Endothelial cell of umbilical vein (primary cell): ENCODE measurements around the gene ODF4. TPM values are rescaled to one million over a fixed set of nuclear protein-coding genes. Genes with fewer than 3 reads are reported as not detected.

Experiments
- BruUV-seq: library from RNA; stranded (reverse); fragments of 400-500 nt; replicated peaks from 2 replicates; lab custom pipeline; 2021; lab: Mats Ljungman, UMichigan
- CTCF ChIA-PET: fragments of 300-600, 350-600 bp; sonication (Branson Sonifier 250); formaldehyde crosslinking; loops from one replicate; lab custom pipeline; 2021; ENCODE audit warnings: antibody characterized with exemption, inconsistent platforms; lab: Charles Lee
- POLR2A ChIA-PET: fragments of 300-600, 350-600 bp; sonication (Branson Sonifier 250); formaldehyde crosslinking; loops from one replicate; lab custom pipeline; 2021; ENCODE audit warnings: antibody characterized with exemption, inconsistent platforms; lab: Charles Lee
- DNase-seq: peaks from one replicate; pipeline ENCODE4 v3.0.0-alpha.2; 2011; ENCODE audit warnings: low read depth, low spot score
- FAIRE-seq: peaks from 2 replicates; lab custom pipeline; 2011; peaks lifted over from hg19 to GRCh38; lab: Jason Lieb, UNC
- H2AFZ ChIP-seq: 2 replicates; pipeline ENCODE4 v1.6.0; 2012; ENCODE audit warnings: low read depth, low read length, control low read depth, inconsistent platforms
- H3K27ac ChIP-seq: 2 replicates; pipeline ENCODE4 v1.5.1; 2011; ENCODE audit warnings: low read depth, mild to moderate bottlenecking, control low read depth, low read length, moderate library complexity; ENCODE audit not compliant: insufficient read depth
- H3K27me3 ChIP-seq, 2 experiments: 2 replicates each; pipeline versions ENCODE4 v1.6.0 to v1.6.1; 2011; ENCODE audit warnings: low read length in 2 of 2, mixed read lengths in 1 of 2; ENCODE audit not compliant: control insufficient read depth in 2 of 2, insufficient read depth in 2 of 2
- H3K36me3 ChIP-seq, 2 experiments: 2 replicates in 1 of 2; 3 replicates in 1 of 2; pipeline ENCODE4 v1.5.1; 2011; ENCODE audit warnings: low read length in 2 of 2, mild to moderate bottlenecking in 1 of 2, moderate library complexity in 1 of 2; ENCODE audit not compliant: control insufficient read depth in 2 of 2, insufficient read depth in 2 of 2; ENCODE audit errors: extremely low read depth in 1 of 2
- H3K4me1 ChIP-seq: 3 replicates; pipeline ENCODE4 v1.5.1; 2011; ENCODE audit warnings: mild to moderate bottlenecking, low read length; ENCODE audit not compliant: control insufficient read depth, insufficient read depth; ENCODE audit errors: extremely low read depth
- H3K4me2 ChIP-seq: 2 replicates; pipeline ENCODE4 v1.6.1; 2011; ENCODE audit warnings: low read length, control low read depth, mixed read lengths; ENCODE audit not compliant: insufficient read depth
- H3K4me3 ChIP-seq, 3 experiments: fragments of 200-600 bp in 1 of 3; sonication (generic), shearing (Covaris generic) in 1 of 3; replicated peaks in 1 of 3; 2 replicates each; pipeline ENCODE4 v1.5.1; 2011 to 2016; ENCODE audit warnings: control low read depth in 3 of 3, low read length in 3 of 3, mild to moderate bottlenecking in 2 of 3, inconsistent platforms in 1 of 3, low read depth in 1 of 3, moderate library complexity in 1 of 3; ENCODE audit not compliant: insufficient read depth in 1 of 3
- H3K79me2 ChIP-seq: 2 replicates; pipeline ENCODE4 v1.6.0; 2012; ENCODE audit warnings: low read length, inconsistent platforms; ENCODE audit not compliant: control insufficient read depth, insufficient read depth
- H3K9ac ChIP-seq: replicated peaks from 2 replicates; pipeline ENCODE3; 2011; ENCODE audit warnings: low read length, control low read depth; ENCODE audit not compliant: insufficient read depth; ENCODE audit errors: extremely low read depth
- H3K9me1 ChIP-seq: replicated peaks from 3 replicates; pipeline ENCODE4 v1.6.0; 2011; ENCODE audit warnings: mild to moderate bottlenecking, low read length; ENCODE audit not compliant: control insufficient read depth, insufficient read depth; ENCODE audit errors: extremely low read depth
- H3K9me3 ChIP-seq: replicated peaks from 2 replicates; pipeline ENCODE4 v1.5.1; 2012; ENCODE audit warnings: low read length, inconsistent platforms; ENCODE audit not compliant: control insufficient read depth, insufficient read depth
- H4K20me1 ChIP-seq: replicated peaks from 2 replicates; pipeline ENCODE3; 2011; ENCODE audit warnings: mild to moderate bottlenecking, low read length; ENCODE audit not compliant: control insufficient read depth, insufficient read depth; ENCODE audit errors: extremely low read depth
- EZH2 ChIP-seq: IDR thresholded peaks from 2 replicates; pipeline ENCODE4 v1.6.1; 2012; ENCODE audit warnings: borderline replicate concordance, low read depth, mild to moderate bottlenecking, moderate library complexity, low read length, inconsistent platforms; ENCODE audit not compliant: severe bottlenecking
- FOS ChIP-seq: IDR thresholded peaks from 2 replicates; pipeline ENCODE4 v1.6.1; 2011; ENCODE audit warnings: mild to moderate bottlenecking, low read length, moderate library complexity, borderline replicate concordance; ENCODE audit not compliant: insufficient read depth
- GATA2 ChIP-seq: IDR thresholded peaks from 2 replicates; pipeline ENCODE4 v1.7.0; 2011; ENCODE audit warnings: low read depth, mild to moderate bottlenecking, moderate library complexity, mixed read lengths, low read length; ENCODE audit not compliant: insufficient read length, insufficient read depth
- JUN ChIP-seq: IDR thresholded peaks from 2 replicates; pipeline ENCODE4 v1.6.1; 2011; ENCODE audit warnings: borderline replicate concordance, low read depth; ENCODE audit not compliant: insufficient read length, insufficient read depth
- MYC ChIP-seq: IDR thresholded peaks from one replicate; pipeline ENCODE4 v1.6.1; 2011; ENCODE audit warnings: mild to moderate bottlenecking, low read depth, low read length
- POLR2A ChIP-seq: IDR thresholded peaks from 2 replicates; pipeline ENCODE4 v1.6.1; 2012; ENCODE audit warnings: low read depth, mild to moderate bottlenecking, control low read depth, low read length
- POLR2AphosphoS5 ChIP-seq: IDR thresholded peaks from 2 replicates; pipeline ENCODE4 v1.6.1; 2012; ENCODE audit warnings: low read depth, mild to moderate bottlenecking, control low read depth, low read length, moderate library complexity; ENCODE audit not compliant: insufficient read depth
- dilution Hi-C: fragments of 300-500 bp; cut with MboI; formaldehyde crosslinking; loops from one replicate; pipeline ENCODE4 v1.15.0; 2019; ENCODE audit warnings: low sequenced_read_pairs; ENCODE audit not compliant: extremely low pct_ligation_motif_present
- intact Hi-C: fragments of 100-400 bp; cut with micrococcal nuclease; formaldehyde crosslinking; loops from one replicate; pipeline ENCODE4 v1.10.0; 2022
- polyA plus RNA-seq, 4 experiments: library from polyadenylated mRNA; depleted of rRNA in 3 of 4; stranded (reverse) in 3 of 4; unstranded in 1 of 4; fragments of >200 nt; gene quantifications; 2 replicates each; pipeline versions ENCODE4 v1.2.1 to v1.2.3, GENCODE V29; 2011 to 2012; ENCODE audit warnings: missing spikeins in 1 of 4
- total RNA-seq: library from RNA; stranded (reverse); gene quantifications from 2 replicates; pipeline ENCODE4 v1.2.3, GENCODE V29; 2021
- TF ChIP-seq, protein P1 (sequence below): IDR thresholded peaks from 2 replicates; pipeline ENCODE4 v1.6.1; 2011; ENCODE audit not compliant: insufficient read depth, insufficient read length
- TF ChIP-seq, protein P2 (sequence below), 2 donors: IDR thresholded peaks; 1 replicate in 1 of 2; 2 replicates in 1 of 2; pipeline ENCODE4 v1.5.1; 2011; ENCODE audit warnings: low read length in 2 of 2, mild to moderate bottlenecking in 2 of 2, moderate library complexity in 2 of 2, control low read depth in 1 of 2, inconsistent platforms in 1 of 2, low read depth in 1 of 2; ENCODE audit not compliant: insufficient read depth in 1 of 2; ENCODE audit errors: extremely low read depth in 1 of 2

Gene ODF4
- total and polyA plus RNA-seq, 2 donors (not counting 3 experiments of a cell fraction or from before 2014, with no cell fraction given): not detected

DNA sequence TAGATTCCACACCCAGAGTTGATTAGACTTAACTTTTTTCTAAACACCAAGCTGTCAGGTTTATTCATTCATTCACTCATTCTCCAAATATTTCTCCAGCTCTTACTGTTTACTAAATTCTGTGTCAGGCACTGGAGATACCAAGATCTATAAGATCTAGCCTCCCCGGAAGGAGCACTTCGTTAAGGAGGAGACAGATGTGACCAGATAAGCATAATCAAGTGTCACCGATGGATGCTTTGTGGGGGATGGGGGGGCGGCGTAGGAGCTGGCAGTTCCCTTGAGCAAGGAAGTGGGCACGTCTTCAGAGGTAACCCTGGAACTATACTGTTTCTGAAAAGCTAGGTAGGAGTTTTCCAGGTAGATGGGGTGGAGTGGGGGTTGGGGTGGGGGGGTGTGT is 47.2 kb downstream of the ODF4 start:
- no peak for TF ChIP-seq POLR2AphosphoS5
- TF ChIP-seq, protein P1, sequence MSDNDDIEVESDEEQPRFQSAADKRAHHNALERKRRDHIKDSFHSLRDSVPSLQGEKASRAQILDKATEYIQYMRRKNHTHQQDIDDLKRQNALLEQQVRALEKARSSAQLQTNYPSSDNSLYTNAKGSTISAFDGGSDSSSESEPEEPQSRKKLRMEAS: no peak
- no peak for TF ChIP-seq EZH2
- Histone ChIP-seq H3K9me1 (no peaks in the 10 kb centered on the region), H3K79me2 (peaks cover 11% of the 10 kb centered on the region), H3K27me3 (peaks cover 0 to 2% of the 10 kb centered on the region in 2 experiments), H4K20me1 (no peaks in the 10 kb centered on the region), H3K9ac (no peak overlapping the region), H3K27ac (no peak overlapping the region), H2AFZ (no peak overlapping the region), H3K4me3 (no peak overlapping the region), H3K4me2 (no peak overlapping the region), H3K4me1 (peaks cover 15% of the 10 kb centered on the region), H3K9me3 (no peaks in the 10 kb centered on the region), H3K36me3 (no peaks in the 10 kb centered on the region)
- POLR2A ChIA-PET: no interaction called here
- dilution Hi-C loops (no loop called here), intact Hi-C loops (no loop called here)
- DNase-seq (no peak), FAIRE-seq (no peak)
- CTCF ChIA-PET: interaction anchor here (1.5 to 3.8 kb wide), 2 partner anchors 359 to 399 kb away, joined by 4 to 19 read pairs; no protein-coding TSS in a partner anchor
- no TSS peak for BruUV-seq

DNA sequence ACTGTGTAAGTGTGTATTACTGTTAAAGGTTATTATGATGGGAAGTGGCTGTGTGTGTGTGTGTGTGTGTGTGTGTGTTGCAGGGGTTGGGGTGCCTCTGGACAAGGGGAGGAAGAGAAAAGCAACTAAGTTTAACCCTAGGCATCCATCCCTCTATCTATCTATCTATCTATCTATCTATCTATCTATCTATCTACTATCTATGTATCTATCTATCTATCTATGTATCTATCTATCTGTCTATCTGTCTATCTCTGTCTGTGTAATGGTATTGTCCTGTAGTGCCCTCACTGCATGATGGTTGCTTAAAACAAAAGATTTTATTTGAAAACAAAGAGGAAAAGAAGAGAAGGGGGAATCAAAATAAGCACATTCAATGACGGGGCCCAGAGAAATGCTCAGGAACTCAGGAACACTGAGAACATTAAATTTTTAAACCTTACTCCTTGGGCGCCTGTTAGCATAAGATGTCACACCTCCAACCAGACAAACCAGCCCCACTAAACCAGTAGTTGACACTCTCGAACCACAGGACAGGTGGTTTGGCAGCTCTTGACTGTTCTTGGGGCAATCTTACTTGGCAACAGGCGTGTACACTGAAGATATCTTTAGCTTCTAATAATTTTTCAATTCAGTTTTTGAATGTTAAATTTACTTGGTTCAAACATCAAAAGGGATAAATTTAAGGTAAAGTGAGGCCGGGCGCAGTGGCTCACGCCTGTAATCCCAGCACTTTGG is 48.4 kb downstream of the ODF4 start:
- H3K79me2 ChIP-seq: no peaks in the 10 kb centered on the region
- no peaks in the 10 kb centered on the region for H3K36me3 ChIP-seq
- peaks cover 13% of the 10 kb centered on the region for H3K4me1 ChIP-seq
- H3K9ac ChIP-seq: no peak overlapping the region
- H3K9me3 ChIP-seq: no peaks in the 10 kb centered on the region
- no peaks in the 10 kb centered on the region for H3K9me1 ChIP-seq
- TF ChIP-seq, protein P1: no peak
- no peak for TF ChIP-seq POLR2AphosphoS5
- TF ChIP-seq FOS: no peak
- TF ChIP-seq EZH2: no peak
- no peak for TF ChIP-seq POLR2A
- TF ChIP-seq JUN: no peak
- no peak for TF ChIP-seq GATA2
- TF ChIP-seq MYC: no peak
- TF ChIP-seq, protein P2, sequence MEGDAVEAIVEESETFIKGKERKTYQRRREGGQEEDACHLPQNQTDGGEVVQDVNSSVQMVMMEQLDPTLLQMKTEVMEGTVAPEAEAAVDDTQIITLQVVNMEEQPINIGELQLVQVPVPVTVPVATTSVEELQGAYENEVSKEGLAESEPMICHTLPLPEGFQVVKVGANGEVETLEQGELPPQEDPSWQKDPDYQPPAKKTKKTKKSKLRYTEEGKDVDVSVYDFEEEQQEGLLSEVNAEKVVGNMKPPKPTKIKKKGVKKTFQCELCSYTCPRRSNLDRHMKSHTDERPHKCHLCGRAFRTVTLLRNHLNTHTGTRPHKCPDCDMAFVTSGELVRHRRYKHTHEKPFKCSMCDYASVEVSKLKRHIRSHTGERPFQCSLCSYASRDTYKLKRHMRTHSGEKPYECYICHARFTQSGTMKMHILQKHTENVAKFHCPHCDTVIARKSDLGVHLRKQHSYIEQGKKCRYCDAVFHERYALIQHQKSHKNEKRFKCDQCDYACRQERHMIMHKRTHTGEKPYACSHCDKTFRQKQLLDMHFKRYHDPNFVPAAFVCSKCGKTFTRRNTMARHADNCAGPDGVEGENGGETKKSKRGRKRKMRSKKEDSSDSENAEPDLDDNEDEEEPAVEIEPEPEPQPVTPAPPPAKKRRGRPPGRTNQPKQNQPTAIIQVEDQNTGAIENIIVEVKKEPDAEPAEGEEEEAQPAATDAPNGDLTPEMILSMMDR (IDR thresholded peaks at IDR 0.05; ENCODE audit: extremely low read depth in 1 of 2, insufficient read depth in 1 of 2, low read depth in 1 of 2, low read length in 2 of 2): no peak
- no peak overlapping the region for H3K4me3 ChIP-seq
- H3K27ac ChIP-seq: no peak overlapping the region
- DNase-seq: no peak
- no peak overlapping the region for H2AFZ ChIP-seq
- intact Hi-C loops: no loop called here
- H3K27me3 ChIP-seq: peaks cover 0 to 2% of the 10 kb centered on the region in 2 experiments
- no TSS peak for BruUV-seq
- no peak overlapping the region for H3K4me2 ChIP-seq
- FAIRE-seq: no peak
- ChIA-PET POLR2A (no interaction called here), CTCF (interaction anchor here (3.8 kb wide), 1 partner anchor 358 kb away, joined by 19 read pairs; no protein-coding TSS in a partner anchor)
- dilution Hi-C loops: no loop called here
- no peaks in the 10 kb centered on the region for H4K20me1 ChIP-seq
